GM18498 (cell line): Measurements from ENCODE around the gene CAMKV.
A peak's percentile ranks its signal among the peaks of the same experiment; 100 is the strongest.
"Not testable (repeated sequence)": the region's sequence is repeated elsewhere in the genome, so short reads cannot be mapped to it uniquely, and the experiment has no call there.

Source experiments
- ATAC-seq: cut with Tn5 transposase; IDR thresholded peaks from one replicate; pipeline ENCODE4 v1.9.1; 2021; ENCODE audit warnings: mild to moderate bottlenecking, moderate library complexity; ENCODE audit not compliant: unreplicated experiment

The CAMKV gene

DNA sequence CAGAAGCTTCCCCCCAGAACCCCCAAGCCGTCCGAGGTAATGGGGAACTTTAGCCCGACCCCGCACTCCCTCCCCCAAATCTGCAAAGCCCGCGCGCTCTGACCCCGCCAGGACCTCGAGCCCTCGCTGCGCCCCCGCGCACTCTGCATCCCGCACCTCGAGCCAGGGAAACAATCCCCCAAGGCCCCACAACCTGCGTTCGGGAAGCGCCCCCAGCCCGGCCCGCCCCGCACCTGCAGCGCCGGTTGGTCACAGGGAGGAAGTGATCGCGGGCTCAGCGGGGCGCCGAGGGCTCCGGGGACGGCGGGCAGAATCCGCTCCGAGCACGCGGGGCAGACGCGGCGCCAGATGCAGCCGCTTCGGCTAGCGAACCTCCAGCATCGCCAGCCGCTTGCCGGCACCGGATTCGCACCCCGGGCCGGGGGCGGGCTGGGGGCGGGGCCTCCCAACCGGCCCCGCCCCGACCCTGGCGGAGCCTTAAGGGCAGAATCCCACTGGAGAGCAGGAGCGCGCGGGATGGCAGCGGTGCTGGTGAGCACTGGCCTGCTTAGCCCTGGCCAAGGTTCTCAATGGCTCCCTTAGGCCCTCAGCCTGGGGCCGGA, at the start of gene CAMKV:
Gene CAMKV, minus strand, starts transcription at position 382 of the 602 bp plus-strand sequence. CDS start 7,518 bp downstream, outside the sequence.
- no peak for ATAC-seq

DNA sequence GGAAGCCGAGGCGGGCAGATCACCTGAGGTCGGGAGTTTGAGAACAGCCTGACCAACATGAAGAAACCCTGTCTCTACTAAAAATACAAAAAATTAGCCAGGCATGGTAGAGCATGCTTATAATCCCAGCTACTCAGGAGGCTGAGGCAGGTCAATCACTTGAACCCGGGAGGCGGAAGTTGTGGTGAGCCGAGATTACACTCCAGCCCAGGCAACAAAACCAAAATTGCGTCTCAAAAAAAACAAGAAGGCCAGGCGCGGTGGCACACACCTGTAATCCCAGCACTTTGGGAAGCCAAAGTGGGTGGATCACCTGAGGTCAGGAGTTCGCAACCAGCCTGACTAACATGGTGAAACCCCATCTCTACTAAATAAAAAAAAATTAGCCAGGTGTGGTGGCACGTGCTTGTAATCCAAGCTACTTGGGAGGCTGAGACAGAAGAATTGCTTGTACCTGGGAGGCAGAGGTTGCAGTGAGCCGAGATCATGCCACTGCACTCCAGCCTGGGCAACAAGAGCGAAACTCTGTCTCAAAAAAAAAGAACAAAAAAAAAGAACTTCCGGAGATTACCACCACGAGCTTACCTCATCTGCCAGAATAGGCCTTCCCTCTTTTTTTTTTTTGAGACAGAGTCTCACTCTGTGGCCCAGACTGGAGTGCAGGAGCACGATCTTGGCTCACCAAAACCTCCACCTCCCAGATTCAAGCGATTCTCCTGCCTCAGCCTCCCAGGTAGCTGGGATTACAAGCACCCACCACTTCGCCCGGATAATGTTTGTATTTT, 48.3 kb upstream of the CAMKV start:
- ATAC-seq: not testable (repeated sequence)

DNA sequence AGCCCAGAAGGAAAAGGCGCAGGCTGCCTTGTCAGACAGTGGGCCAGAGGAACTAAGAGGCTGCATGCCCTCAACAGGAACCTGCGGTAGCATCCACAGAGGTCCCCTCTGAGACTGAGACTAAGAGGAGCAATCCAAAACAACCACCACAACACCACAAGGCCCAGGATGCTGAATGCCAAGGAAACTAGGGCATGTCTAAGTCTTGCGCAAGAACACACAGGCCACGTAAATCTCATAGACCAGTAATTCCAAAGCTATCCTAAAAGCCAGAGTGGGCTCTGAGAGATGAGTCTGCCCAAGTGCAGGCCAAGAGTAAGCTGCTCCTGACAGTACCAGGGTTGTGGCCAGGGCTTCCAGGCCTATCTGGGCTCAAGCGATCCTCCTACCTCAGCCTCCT, 47.0 kb upstream of the CAMKV start:
- ATAC-seq: no peak

- ATAC-seq: no peak
Measured at GRCh38 chr3:49914906-49915305, 45.2 kb upstream of the CAMKV start.

DNA sequence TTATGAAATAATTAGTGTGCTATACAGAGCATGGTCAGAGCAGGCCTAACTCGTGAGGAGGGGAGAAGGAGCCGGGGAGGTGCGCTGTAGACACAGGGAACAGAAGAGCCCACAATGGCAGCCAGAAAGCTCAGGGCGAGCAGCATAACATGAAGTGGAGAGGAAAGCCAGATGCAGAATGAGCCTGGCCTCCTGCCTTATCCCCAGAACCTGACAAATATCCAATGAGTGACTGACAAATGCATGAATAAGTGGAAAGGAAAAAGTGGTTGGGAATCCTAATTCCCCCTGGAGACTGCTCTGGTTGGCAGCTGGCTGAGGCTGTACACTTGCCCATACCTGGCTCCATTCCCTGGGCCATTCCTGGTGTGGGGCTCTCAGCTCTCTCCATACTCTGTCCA, 43.2 kb upstream of the CAMKV start:
- no peak for ATAC-seq

GRCh38 chr3:49911611-49912010, 41.9 kb upstream of the CAMKV start:
- no peak for ATAC-seq

DNA sequence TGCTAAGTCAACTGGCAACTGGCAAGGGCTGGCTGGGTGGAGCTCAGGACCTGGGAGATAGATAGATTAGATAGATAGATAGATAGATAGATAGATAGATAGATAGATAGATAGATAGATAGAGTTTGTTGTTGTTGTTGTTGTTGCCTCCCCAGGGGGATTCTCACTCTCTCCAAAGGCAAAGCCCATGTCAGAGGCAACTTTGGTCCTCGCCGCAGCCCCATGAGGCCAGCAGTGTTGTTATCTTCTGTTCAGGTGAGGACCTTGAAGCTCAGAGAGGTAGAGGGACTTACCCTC, 41.4 kb upstream of the CAMKV start:
- no peak for ATAC-seq

GRCh38 chr3:49910409-49911123, 40.9 kb upstream of the CAMKV start:
- no peak for ATAC-seq

GRCh38 chr3:49908373-49909199, 38.9 kb upstream of the CAMKV start:
- no peak for ATAC-seq

- no peak for ATAC-seq
Measured at GRCh38 chr3:49906073-49906743, 36.5 kb upstream of the CAMKV start.

DNA sequence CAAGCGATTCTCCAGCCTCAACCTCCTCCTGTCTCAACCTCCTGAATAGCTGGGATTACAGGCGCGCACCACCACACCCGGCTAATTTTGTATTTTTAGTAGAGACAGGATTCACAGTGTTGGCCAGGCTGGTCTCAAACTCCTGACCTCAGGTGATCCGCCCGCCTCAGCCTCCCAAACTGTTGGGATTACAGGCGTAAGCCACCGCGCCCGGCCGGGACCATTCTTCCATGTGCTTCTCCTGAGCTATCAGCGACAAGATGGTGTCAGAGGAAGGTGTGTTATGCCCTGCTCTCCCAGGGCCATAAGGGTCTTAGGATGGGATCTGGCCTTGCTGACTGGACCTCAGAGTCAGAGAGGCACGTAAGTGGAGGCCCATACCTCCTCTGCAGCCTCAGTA, 34.7 kb upstream of the CAMKV start:
- not testable (repeated sequence) for ATAC-seq

GRCh38 chr3:49903451-49904424, 34.0 kb upstream of the CAMKV start, which contains the start of gene MST1R:
Gene MST1R (minus strand): TSS chr3:49903873. CDS start chr3:49903609, 264 bp downstream.
- ATAC-seq: peak; percentile 74

GRCh38 chr3:49902511-49903345, 33.0 kb upstream of the CAMKV start:
- no peak for ATAC-seq

GRCh38 chr3:49901366-49902339, 31.9 kb upstream of the CAMKV start:
- no peak for ATAC-seq

DNA sequence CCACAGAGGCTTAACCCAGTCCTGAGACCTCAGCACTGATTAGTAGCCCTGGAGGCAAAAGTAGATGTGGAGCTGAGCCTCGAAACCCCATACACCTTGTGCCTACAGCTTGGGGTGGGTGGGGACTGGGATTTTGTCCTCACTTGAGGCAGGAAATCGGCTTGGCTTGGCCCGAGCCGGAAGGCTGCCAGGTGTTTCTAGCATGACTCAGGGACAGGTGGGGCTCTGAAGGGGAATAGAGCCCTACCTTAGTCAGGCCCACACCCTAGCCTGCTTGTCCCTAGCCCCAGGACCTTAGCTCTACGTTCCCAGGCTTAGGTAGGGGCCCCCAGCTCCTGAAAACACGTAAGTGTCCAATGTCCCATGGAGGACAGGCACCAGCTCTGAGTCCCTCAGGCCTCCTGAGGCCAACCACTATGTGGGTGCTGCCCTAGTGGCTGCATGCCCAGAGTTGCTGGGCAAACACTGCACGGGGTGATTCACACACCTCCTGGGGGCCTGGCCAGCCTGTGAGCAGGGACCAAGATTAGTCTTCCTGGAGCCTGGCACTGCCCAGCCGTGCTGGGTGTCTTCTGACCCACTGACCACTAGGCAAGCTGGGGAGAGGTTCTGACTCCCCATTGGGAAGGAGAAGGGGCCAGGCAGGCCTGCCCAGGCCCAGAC, 30.9 kb upstream of the CAMKV start:
- ATAC-seq: no peak

DNA sequence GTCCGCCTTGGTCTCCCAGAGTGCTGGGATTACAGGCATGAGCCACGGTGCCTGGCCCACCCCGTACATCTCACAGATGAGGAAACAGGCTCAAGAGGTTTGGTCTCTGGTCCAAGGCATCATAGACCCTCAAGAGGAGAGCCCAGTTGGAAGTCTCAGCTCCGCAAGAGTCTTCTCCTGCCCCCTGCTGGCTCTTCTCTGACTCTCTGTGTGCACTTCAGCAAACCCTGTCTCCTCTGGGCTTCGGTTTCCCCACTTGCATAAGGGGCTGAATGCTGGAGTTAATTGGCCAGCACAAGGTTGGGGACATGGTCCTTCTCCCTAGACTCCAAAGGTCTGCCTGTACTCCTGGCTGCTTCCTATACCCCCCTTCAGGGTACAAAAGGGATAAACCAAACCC, 30.1 kb upstream of the CAMKV start:
- no peak for ATAC-seq

GRCh38 chr3:49898991-49899390, 29.3 kb upstream of the CAMKV start:
- ATAC-seq: no peak
